Erythroblast (primary cell): Measurements from ENCODE around the gene CROCC2.

Source experiments
- GATA1 ChIP-seq: IDR thresholded peaks from 2 replicates; pipeline ENCODE4 v1.6.1; 2011; ENCODE audit warnings: low read depth, mild to moderate bottlenecking, control low read depth, low read length, moderate library complexity
- POLR2A ChIP-seq: IDR thresholded peaks from 2 replicates; pipeline ENCODE4 v1.6.1; 2011; ENCODE audit warnings: mild to moderate bottlenecking, low read length

DNA sequence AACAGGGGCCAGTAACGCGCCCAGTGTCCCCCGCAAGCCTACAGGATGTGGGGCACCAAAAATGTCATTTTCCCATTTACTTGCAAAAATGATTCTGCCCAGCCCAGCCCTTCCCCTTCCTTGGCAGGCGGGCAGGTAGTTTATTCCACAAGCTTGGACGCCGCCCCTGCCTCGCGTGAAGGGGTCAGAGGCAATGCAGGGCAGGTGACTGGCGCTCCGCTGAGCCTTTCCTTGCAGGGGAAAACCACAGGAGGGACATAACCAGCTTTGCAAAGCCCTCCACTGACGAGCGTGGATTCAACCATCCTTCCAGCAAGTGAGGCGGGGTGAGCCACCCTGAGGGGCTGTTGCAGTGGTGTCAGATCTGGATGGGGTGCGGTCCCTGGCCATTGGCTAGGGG, 15.4 kb upstream of the CROCC2 start:
- no peak for TF ChIP-seq POLR2A
- no peak for TF ChIP-seq GATA1
